ENCODE data around the gene OCIAD1. TPM values are rescaled to one million over a fixed set of nuclear protein-coding genes. Genes with fewer than 3 reads are reported as not detected.
"Not testable (repeated sequence)": the region's sequence is repeated elsewhere in the genome, so short reads cannot be mapped to it uniquely, and the experiment has no call there.

The OCIAD1 gene
- total RNA-seq, 4 donors from 2014 or later = 63.5 to 120 (median 76.5) TPM

- H3K4me3 ChIP-seq = no peak overlapping the region
- no peaks in the 10 kb centered on the region for H3K27me3 ChIP-seq
- H3K27ac ChIP-seq = no peak overlapping the region
- TF ChIP-seq POLR2A (IDR thresholded peaks at IDR 0.05) = no peak
- TF ChIP-seq CTCF (IDR thresholded peaks at IDR 0.05) = no peak
- H3K36me3 ChIP-seq = peaks cover 0 to 33% (median 0%) of the 10 kb centered on the region in 3 donors
- DNase-seq = no peak
- no peaks in the 10 kb centered on the region for H3K4me1 ChIP-seq
- no peaks in the 10 kb centered on the region for H3K9me3 ChIP-seq
These were observed 31.1 kb downstream of the OCIAD1 start for GRCh38 chr4:48862038-48862437.

- H3K27ac ChIP-seq = no peak overlapping the region
- TF ChIP-seq POLR2A (IDR thresholded peaks at IDR 0.05) (no peak), CTCF (IDR thresholded peaks at IDR 0.05) (no peak)
- H3K36me3 ChIP-seq = peaks cover 0 to 26% (median 0%) of the 10 kb centered on the region in 3 donors
- H3K4me1 ChIP-seq = no peaks in the 10 kb centered on the region
- DNase-seq = no peak
- no peaks in the 10 kb centered on the region for H3K9me3 ChIP-seq
- no peaks in the 10 kb centered on the region for H3K27me3 ChIP-seq
- no peak overlapping the region for H3K4me3 ChIP-seq
These were observed 31.8 kb downstream of the OCIAD1 start for GRCh38 chr4:48862661-48863060.

- no peak overlapping the region for H3K4me3 ChIP-seq
- no peak for TF ChIP-seq CTCF (IDR thresholded peaks at IDR 0.05)
- TF ChIP-seq POLR2A (IDR thresholded peaks at IDR 0.05) = no peak
- no peaks in the 10 kb centered on the region for H3K9me3 ChIP-seq
- no peaks in the 10 kb centered on the region for H3K4me1 ChIP-seq
- H3K27ac ChIP-seq = no peak overlapping the region
- no peaks in the 10 kb centered on the region for H3K27me3 ChIP-seq
- no peak for DNase-seq
- peaks cover 0 to 18% (median 0%) of the 10 kb centered on the region in 3 donors for H3K36me3 ChIP-seq
These were observed 32.8 kb downstream of the OCIAD1 start for GRCh38 chr4:48863728-48864127.

- H3K9me3 ChIP-seq, H3K27ac ChIP-seq, H3K4me1 ChIP-seq, H3K4me3 ChIP-seq, DNase-seq, H3K27me3 ChIP-seq: not testable (repeated sequence)
- peaks cover 0 to 12% (median 0%) of the 10 kb centered on the region in 3 donors for H3K36me3 ChIP-seq
These were observed 33.8 kb downstream of the OCIAD1 start for GRCh38 chr4:48864696-48865095.

GRCh38 chr4:48877827-48878535 lies 47.1 kb downstream of the OCIAD1 start:
- Histone ChIP-seq H3K4me1 (no peaks in the 10 kb centered on the region), H3K9me3 (no peaks in the 10 kb centered on the region), H3K4me3 (no peak overlapping the region), H3K27ac (no peak overlapping the region), H3K36me3 (no peaks in the 10 kb centered on the region), H3K27me3 (no peaks in the 10 kb centered on the region)
- TF ChIP-seq POLR2A (IDR thresholded peaks at IDR 0.05) (no peak), CTCF (IDR thresholded peaks at IDR 0.05) (no peak)
- no peak for DNase-seq

GRCh38 chr4:48879561-48880442 lies 48.9 kb downstream of the OCIAD1 start:
- no peak for TF ChIP-seq POLR2A (IDR thresholded peaks at IDR 0.05)
- no peak for TF ChIP-seq CTCF (IDR thresholded peaks at IDR 0.05)
- H3K27ac ChIP-seq = no peak overlapping the region

GRCh38 chr4:48881646-48882045 lies 50.8 kb downstream of the OCIAD1 start:
- not testable (repeated sequence) for H3K36me3 ChIP-seq, DNase-seq, H3K9me3 ChIP-seq, H3K27ac ChIP-seq, H3K4me3 ChIP-seq, H3K4me1 ChIP-seq, H3K27me3 ChIP-seq

More at GRCh38 chr4:48879561-48880442, 48.9 kb downstream of the OCIAD1 start:
- no peaks in the 10 kb centered on the region for H3K9me3 ChIP-seq
- no peak overlapping the region for H3K4me3 ChIP-seq
- DNase-seq = no peak
- H3K27me3 ChIP-seq = no peaks in the 10 kb centered on the region
- no peaks in the 10 kb centered on the region for H3K4me1 ChIP-seq
- H3K36me3 ChIP-seq = no peaks in the 10 kb centered on the region

GRCh38 chr4:48889750-48890149 lies 58.9 kb downstream of the OCIAD1 start:
- H3K36me3 ChIP-seq = peaks cover 0 to 44% (median 4%) of the 10 kb centered on the region in 3 donors
- not testable (repeated sequence) for H3K27ac ChIP-seq, H3K27me3 ChIP-seq, H3K4me3 ChIP-seq, DNase-seq, H3K9me3 ChIP-seq, H3K4me1 ChIP-seq

Measured in Peyer's patch (tissue), 4 donors.